Fibroblast of skin of back (primary cell): ENCODE results near the gene CAPN9.

Experiments
- DNase-seq: peaks from one replicate; pipeline ENCODE4 v3.0.0-alpha.2; 2013

CAPN9 gene

DNA sequence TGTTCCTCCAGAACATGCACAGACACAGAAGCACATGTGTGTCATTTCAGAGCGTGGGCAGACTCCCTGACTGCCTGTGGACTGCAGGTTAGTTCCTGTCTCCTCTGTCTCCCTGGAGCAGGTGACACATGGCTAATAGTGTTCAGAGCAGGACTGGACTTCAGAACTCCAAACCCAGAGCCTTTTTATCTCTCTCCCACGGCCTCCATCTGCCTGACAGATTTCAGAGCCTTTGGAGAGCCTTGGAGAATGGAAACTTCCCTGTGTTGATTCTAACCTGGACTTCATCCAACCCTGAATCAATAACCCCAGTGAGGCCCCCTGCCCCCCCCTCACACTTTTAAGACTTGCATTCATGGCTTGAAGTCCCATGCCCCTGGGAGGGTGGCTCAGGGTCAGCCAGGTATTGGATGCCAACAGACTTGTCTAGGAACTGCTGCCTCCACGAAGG lies 76.8 kb downstream of the CAPN9 start:
- no peak for DNase-seq

DNA sequence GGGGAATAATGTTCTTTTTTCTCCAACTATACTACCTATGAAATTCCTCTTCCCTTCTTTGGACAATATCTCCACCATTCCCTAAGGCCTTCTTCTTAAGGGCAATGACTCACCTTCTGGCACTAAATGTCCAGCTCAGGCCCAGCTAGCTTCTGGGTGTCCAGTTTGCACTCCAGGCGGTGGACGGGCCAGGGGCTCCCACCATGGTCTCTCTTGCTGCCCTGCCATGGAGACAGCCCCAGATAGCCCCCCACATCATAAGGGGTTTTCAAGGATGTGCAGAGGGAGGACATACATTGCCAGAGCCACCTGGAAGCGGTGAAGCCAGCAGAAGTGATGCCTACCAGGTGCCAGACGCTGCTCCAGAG lies 77.3 kb downstream of the CAPN9 start:
- DNase-seq, result peak; percentile 36

DNA sequence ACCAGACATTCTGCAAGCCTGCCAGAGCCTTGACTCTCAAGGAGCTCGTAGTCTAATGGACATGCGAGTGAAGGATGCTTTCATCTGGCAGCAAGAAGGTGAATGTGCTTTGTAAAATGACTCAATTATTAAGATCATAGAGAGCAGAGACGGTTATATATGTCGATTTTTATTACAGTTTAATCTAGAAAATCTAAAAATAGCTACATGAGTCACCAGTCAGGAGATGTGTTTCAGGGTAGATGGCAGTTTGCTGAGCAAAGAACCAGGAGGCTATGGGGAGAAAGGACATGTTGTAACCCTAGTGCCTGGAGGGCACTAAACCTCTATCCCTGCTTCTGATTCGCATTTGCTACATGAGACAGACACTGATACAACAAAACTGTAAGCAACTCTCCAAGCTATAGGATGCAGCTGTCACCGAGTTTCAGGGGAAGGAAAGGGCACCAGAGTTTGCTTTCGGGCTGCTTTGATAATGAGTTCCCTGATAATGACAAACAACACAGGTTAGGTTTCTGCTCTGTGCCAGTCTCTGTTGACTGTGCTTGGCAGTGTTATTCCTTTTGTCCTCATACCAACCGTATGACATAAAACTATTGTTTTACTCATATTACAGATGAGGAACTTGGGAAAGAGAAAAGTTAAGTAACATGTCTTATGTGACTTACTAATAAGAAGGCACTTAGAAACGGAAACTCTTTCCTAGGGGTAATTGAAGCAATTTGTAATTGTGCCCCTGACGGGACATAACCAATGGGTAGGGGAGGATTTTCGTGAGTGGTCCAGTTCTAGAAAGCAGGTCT lies 77.9 kb downstream of the CAPN9 start:
- DNase-seq, result peak; percentile 81

DNA sequence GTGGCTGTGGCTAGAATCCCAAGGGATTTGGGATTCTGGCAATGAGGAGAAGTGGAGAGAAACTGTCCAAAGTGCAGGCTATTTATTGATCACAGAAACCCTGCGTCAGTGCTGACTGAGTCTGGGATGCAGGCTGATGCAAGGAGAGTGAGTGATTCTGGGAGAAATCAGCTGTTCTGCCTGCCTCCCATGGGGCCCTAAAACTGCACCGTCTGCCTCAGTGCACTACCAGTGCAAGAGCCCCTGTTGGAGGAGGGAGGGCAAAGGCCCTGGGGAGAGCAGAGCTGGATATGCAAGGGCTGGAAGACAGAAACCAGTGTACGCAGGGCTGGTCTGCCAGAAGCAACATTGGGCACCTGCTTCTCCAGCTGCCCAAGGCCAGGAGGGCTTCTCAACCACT lies 78.6 kb downstream of the CAPN9 start:
- no peak for DNase-seq

DNA sequence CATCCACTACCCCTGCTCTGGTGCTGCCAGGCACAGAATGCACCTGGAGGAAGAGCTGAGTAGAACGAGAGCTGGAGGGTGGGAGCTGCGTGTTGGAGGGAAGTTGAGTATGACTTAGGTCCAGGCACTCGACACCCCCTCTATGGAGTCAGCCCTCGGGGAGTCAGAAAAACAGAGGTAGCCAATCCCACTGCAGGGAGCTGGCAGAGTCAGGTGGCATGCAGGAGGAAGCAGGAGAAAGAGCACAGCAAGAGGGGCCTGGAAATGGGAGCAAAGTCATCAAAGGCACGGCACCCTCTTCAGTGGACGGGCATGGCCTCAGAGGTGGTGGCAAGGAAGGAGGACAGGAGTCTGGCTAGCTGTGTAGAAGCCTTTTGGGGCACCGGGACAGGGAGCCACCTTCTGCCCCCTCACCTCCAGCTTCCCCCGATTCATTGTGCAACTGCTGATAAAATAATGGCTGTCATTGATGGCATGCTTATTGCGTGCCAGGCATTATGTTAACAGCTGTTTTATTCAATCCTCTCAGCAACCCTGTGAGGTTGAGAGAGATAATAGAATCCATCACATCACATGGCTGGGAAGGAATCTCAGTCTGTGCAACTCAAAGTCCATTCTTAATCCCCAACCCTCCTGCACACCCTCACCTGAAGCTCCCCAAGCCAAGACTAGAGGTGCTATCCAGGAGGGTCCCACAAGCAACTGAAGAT lies 79.1 kb downstream of the CAPN9 start:
- no peak for DNase-seq

DNA sequence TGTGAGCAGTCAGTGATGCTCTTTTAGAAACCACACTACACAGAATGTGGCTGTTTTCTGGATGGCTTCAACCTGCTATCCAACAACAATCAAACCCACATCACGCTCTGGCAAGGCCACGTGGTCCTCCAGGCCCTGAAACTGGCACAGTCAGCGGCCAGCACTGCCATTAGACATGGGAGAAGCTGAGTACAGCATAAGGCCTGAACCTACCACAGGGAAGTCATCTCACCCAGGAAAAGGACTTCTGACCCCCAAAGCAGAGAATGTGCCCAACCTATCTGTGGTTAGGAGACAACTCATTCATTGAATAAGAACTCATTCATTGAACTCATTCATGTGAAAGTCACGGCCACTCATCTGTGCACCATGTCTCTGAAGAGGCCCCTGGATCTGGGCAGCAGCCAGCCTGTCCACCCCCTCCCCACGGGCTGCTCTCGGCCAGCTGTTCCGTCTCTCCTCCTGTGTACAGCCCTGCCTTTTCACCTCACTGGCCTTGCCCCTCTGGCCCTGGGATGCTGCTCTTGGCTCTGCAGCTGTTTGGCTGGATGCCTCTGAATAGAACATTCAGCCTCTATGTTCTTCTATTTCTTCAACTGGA lies 80.0 kb downstream of the CAPN9 start:
- DNase-seq, result no peak

DNA sequence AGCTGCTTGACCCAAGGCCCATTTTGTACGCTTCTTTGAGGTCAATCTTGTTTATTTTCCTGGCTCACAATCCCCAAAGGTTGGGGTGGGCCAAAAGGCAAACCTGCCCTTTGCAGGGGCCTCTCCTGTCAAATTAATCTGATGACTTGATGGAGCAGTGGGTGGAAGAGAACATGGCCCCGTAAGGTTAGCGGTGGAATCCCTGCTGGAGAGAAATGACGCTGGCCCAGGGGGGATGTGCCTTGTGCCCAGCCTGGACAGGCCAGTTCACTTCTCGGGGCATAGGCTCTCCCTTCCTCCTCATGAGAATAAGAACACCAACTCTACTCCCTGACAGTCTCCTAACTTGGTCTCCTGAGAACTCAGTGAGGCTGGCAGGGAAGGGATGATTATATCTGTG lies 80.6 kb downstream of the CAPN9 start:
- DNase-seq, result no peak

DNA sequence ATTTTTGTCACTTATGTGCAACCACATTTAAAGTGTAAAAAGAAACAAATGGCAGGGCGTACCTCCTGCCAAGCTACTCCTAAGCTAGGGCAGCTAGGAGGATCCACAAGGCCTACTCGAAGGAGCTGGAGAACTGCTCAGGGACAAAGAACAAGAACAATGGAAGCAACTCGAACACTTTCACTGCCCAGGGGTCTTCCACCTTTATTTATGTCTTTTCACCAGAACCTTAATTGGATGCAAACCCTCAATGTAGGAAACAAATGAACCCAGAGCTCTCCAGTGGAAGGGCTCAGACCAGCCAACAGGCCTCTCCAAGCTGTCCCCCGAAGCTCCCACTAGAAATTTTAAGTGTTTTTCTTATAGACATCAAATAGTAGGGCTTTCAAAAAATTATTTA lies 81.2 kb downstream of the CAPN9 start:
- no peak for DNase-seq

DNA sequence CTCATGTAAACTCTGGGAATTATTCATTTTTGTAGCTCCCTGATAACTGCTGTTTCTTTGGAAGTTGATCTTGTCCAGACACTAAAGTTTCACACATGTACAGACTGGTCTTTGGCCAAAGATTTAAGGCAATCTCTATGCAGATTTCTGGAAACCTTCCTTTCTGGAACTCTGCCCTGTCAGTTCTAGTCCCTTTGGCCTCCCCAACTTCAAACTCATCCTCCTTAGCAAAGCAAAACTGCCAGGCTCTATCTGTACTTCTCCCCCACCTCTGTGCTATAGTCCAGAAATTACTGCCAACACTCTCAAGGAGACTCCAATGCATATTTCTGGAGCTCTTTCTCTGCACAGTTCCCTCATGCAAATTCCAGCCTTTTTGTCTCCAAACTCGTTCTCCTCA lies 84.6 kb downstream of the CAPN9 start:
- no peak for DNase-seq

DNA sequence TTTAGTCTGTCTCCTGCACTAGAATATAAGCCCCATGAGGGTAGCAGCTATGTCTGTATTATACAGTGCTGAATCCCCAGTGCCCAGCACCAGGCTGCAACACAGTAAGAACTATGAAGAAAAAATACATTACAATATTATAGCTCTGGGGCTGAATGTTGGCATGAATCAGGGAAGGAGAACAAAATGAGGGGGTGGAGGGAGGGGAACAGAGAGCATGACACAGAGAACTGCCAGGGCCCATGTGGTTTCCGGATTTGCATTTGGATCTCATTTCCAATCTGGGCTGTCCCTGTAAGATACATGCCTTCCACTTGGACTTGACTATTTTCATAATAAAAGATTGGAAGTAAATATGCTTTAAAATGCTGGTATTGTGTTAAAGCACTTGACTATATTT lies 85.3 kb downstream of the CAPN9 start:
- peak; percentile 35 for DNase-seq

DNA sequence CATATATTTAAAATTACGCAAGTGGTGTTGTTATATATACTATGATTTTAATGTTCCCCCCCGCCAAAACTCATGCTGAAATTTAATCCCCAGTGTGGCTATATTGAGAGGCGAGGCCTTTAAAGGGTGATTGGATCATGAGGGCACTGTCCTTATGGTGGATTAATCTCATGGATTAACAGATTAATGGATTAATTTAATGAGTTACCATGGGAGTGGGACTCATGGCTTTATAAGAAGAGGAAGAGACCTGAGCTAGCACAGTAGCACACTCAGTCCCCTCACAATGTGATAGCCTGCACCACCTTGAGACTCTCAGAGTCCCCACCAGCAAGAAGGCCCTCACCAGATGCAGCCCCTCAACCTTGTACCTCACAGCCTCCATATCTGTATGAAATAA lies 86.3 kb downstream of the CAPN9 start:
- no peak for DNase-seq

DNA sequence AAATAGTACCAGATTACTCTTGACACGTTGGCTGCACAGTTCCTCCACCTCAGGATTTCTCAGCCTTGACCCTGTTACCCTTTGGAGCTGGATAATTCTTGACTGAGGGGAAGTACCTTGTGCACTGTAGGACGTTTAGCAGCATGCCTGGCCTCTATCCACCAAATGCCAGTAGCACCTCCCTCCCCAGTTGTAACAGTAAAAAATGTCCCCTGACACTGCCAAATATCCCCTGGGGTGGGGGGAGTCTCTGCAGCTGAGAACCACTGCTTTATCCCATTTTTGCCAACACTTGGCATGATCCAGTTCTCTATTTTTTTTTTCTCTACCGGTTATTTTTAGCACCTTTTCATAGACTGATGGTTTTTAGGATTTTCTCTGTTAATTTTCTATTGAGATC lies 87.1 kb downstream of the CAPN9 start:
- no peak for DNase-seq

DNA sequence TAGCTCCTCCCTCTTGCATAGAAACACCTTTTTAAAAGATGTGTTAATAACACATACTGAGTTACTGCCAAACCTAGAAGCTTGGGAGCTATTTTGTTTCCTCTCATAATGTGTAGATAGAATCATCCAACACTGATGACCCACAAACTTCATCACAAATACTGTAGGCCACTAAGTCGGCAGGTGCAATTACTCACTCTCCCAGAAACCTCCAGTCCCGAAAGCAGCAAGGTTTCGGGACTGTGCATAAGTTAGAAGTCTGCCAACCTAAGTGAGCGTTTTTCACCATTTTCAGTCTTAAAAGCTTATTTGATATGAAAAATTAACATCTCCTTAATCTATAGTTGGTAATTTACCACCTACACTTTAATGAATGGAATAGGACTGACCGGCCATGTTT lies 89.2 kb downstream of the CAPN9 start:
- DNase-seq, result no peak

DNA sequence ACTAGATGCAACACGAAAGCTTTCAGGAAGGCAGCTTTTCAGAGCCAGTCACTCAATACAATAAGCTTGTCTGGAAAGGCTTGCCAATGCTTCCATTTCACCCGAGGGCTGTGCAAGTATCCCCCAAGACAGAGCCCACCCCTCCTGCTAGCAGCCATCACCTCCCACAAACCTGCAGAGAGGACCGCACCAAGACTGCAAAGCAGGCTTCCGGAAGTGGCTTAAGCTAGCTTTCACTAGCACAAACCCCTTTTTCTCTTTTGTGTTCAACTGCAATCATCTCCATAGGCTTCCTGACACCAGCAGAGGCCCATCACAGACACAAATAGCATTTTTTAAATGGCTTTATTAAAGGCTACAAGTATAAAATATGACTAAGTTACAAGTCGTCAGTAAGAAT lies 89.6 kb downstream of the CAPN9 start:
- DNase-seq, result no peak

DNA sequence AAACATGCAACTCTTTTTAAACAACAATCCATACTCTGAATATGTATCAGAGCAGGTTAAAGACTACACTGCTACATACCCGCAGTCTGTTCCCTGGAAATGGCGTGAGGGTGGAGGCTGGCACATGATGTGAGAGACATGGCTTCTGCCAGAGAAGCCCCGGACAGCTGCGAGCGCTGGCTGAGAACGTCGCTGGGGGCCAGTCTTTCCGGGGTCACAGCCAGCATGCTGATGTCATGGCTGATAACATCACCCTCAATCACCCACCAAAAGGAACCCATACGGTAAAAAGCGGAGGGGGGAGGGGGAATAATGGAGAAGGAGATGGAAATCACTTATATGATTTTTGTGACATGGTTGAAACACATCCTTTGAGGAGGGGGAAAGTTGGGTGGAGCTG lies 92.0 kb downstream of the CAPN9 start:
- no peak for DNase-seq

DNA sequence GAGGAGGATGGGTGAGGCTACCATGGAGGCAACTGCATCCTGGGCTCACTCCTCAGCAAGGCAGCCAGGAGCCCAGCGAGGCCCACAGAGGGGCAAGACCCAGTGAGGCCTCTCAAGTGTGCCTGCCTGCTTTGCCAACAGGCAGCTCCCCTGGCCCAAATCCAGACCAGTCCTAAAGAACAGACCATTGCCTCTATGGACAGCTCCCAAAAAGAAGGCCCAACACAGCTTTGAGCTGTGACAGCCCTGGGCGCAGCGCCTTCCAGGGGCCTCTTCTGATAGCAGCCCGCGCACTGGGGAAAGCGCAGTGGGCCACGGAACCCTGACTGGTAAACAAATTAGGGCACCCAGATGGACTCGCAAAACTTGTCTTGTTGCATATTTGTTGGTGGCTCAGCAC lies 95.6 kb downstream of the CAPN9 start:
- DNase-seq, result no peak

DNA sequence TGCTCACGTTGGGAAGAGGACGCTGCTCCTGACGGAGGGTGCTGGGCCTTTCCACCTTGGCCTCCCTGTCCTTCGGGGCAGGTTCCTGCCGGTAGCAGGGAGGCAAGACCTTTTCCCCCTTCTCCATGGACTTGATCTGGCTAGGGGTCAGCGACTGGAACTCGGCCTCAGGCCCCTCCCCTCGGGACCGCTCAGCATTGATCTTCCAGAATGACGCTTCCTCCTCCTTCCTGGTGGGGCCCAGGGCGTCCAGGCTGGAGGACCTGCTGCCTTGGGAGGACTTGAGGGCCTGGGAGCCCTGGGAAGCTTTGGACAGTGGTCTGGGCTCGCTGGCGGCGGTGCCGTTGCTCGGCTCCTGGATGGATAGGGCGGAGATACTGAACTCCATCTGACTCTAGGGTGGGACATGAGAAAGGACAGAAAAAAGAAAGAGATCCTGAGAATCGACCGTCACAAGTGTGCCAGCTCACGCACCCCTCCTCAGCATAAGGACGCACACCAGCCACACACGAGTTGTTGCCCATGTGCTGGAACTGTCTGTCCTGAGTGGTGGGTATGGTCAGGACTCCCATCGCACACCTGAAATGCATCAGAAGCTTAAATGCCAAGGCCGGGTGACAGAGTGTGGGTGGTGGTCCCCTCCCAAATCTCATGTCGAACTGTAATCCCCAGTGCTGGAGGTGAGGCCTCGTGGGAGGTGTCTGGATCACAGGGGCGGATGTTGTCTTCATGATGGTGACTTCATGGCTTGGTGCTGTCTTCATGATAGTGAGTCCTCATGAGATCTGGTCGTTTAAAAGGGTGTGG lies 96.5 kb downstream of the CAPN9 start:
- no peak for DNase-seq

DNA sequence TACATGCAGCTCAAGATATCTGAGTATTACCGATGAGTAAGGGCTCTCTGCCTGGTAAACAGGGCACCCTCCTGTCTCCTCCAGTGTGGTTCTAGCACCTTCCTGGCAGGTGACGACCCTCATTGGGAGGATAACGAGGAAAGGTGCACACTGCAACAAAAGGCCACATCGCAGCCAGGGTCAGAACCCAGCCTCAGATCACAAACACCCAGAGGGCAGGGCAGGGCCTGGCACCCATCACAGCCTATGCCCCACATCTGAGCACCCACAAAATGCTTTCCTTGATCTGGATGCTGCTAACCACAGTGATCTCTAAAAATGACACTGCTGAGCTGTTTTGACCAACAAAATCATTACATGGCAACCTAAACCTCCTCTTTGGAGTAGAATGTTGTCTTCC lies 97.4 kb downstream of the CAPN9 start:
- no peak for DNase-seq

DNA sequence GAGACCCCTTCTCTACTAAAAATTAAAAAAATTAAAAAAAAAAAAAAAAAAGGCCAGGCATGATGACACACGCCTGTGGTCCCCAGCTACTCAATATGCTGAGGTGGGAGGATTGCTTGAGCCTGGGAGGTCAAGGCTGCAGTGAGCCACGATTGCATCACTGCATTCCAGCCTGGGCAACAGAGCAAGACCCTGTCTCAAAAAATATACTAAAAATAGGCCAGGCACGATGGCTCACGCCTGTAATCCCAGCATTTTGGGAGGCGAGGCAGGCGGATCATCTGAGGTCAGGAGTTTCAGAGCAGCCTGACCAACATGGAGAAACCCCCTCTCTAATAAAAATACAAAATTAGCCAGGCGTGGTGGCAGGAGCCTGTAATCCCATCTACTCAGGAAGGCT lies 98.0 kb downstream of the CAPN9 start:
- peak; percentile 72 for DNase-seq

DNA sequence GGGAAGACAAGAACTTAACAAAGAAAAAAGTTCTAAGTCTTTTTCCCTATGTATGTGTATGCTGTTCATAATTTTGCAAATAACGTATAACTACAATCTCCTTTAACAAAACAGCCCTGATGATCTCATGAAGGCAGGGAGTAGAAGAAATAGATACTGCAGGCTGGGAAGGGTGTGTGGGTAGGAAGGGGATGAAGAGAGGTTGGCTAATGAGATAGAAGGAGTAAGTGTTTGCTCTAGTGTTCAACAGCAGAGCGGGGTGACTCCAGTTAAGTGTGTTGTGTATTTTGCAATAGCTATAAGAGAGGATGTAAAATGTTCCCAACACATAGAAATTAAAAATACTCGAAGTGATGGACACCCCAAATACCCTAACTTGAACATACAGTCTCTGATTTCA lies 101.0 kb downstream of the CAPN9 start:
- DNase-seq, result no peak

DNA sequence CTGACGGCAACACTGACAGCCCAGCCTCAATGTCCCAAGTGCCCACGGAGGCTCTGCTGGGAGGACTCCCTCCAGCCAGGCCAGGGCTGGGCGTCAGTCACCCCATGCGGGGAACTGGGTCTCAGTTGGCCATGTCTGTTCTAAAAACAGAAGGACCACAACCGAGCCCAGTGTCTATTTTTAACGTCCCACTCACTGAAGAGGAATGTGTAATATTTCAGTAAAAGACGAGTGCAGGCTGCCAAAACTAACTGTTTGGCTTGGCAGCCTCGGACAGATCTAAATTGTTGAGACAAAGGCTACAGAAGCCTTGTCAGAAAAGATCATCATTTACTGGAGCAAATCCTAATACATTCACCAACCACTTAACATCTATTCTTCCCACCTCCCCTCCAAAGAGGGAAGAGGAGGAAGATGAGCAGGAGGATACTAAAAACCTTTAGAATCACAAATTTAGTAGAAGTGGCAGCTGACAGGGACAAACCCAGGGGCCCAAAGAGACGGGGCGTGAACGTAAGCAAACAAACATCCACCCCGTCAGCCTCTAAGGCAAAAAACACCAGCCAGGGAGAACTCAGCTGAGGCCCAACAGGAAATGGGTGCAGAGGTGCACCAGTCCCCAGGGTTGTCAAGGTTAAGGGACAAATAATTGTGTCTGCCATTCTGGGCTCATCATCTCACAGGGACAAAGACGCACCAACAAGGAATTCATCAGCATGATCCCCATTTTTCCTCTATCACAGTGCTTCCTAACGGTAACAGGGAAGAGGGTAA lies 102.5 kb downstream of the CAPN9 start:
- DNase-seq, result peak; percentile 99

DNA sequence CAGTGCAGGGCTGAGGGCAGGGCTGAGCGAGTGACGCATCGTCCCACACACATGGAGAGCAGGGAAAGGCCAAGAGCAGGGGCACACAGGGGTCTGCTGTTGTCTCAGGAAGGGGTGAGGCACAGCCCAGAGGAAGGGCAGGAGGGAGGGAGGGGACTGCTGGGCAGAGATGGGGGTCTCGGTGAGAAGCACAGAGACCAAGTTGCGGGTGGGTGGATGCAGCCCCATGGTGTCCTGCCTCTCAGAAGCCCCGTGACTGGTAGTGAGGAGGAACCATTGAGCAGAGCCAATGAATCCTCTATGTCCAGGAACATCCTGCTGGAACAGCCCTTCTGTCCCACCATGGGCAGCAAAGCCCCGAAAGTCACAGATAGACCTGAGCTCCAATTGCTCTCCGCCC lies 103.4 kb downstream of the CAPN9 start:
- DNase-seq, result no peak
